WTC11 (cell line): ENCODE measurements around the gene SNRPA. TPM values are rescaled to one million over a fixed set of nuclear protein-coding genes. Genes with fewer than 3 reads are reported as not detected.

ENCODE experiments used
- ATAC-seq: fragments of 200-7000 bp; cut with Tn5 transposase; 2 replicates; pipeline ENCODE4 v1.10.0; 2021; ENCODE audit warnings: mild to moderate bottlenecking, moderate library complexity
- CTCF ChIA-PET: fragments of 300-600 bp; sonication (Branson Sonifier 250); formaldehyde crosslinking; loops from one replicate; lab custom pipeline; 2021; ENCODE audit warnings: antibody characterized with exemption; lab: Charles Lee
- POLR2A ChIA-PET: fragments of 350-600 bp; sonication (Branson Sonifier 250); formaldehyde crosslinking; loops from one replicate; lab custom pipeline; 2021; ENCODE audit warnings: antibody characterized with exemption; lab: Charles Lee
- DNase-seq: peaks from one replicate; pipeline ENCODE4 v3.0.0; 2021; ENCODE audit warnings: low spot score
- H3K27ac Mint-ChIP-seq: 2 replicates; pipeline ENCODE4 v1.8.0; 2021; ENCODE audit warnings: mixed read lengths
- H3K27me3 Mint-ChIP-seq: 2 replicates; pipeline ENCODE4 v1.8.0; 2021; ENCODE audit warnings: low read depth, mild to moderate bottlenecking, moderate library complexity, mixed read lengths
- H3K36me3 Mint-ChIP-seq: 2 replicates; pipeline ENCODE4 v1.8.0; 2021; ENCODE audit warnings: mixed read lengths
- H3K4me1 Mint-ChIP-seq: 2 replicates; pipeline ENCODE4 v1.8.0; 2022; ENCODE audit warnings: mixed read lengths
- H3K4me3 Mint-ChIP-seq: 2 replicates; pipeline ENCODE4 v1.8.0; 2021; ENCODE audit warnings: mild to moderate bottlenecking, moderate library complexity, mixed read lengths
- H3K9me3 Mint-ChIP-seq: 2 replicates; pipeline ENCODE4 v1.8.0; 2021; ENCODE audit warnings: mixed read lengths
- CBFB ChIP-seq: sonication (generic); formaldehyde crosslinking; IDR thresholded peaks from 2 replicates; pipeline ENCODE4 v1.8.1; 2022; ENCODE audit warnings: mild to moderate bottlenecking, low read depth, missing genetic modification reagents
- CDX4 ChIP-seq: fragments of 250-450 bp; sonication (Bioruptor Pico); IDR thresholded peaks from 2 replicates; pipeline ENCODE4 v1.9.0; 2021; ENCODE audit warnings: moderate library complexity, mild to moderate bottlenecking, inconsistent platforms, borderline replicate concordance
- CTCF ChIP-seq: fragments of 200-600 bp; IDR thresholded peaks from 2 replicates; pipeline ENCODE4 v1.8.0; 2022; ENCODE audit warnings: antibody characterized with exemption
- E2F4 ChIP-seq: sonication (generic); formaldehyde crosslinking; IDR thresholded peaks from 2 replicates; pipeline ENCODE4 v1.8.1; 2022; ENCODE audit warnings: low read depth, mild to moderate bottlenecking, moderate library complexity, missing genetic modification reagents, borderline replicate concordance
- ERG ChIP-seq: fragments of 250-450 bp; sonication (Bioruptor Pico); IDR thresholded peaks from 2 replicates; pipeline ENCODE4 v1.8.0; 2021; ENCODE audit warnings: mild to moderate bottlenecking
- HMGA2 ChIP-seq: fragments of 250-450 bp; sonication (Bioruptor Pico); IDR thresholded peaks from 2 replicates; pipeline ENCODE4 v1.4.0; 2021; ENCODE audit warnings: mild to moderate bottlenecking, moderate library complexity
- MYBL2 ChIP-seq: sonication (generic); formaldehyde crosslinking; IDR thresholded peaks from 2 replicates; pipeline ENCODE4 v1.8.1; 2023; ENCODE audit warnings: mild to moderate bottlenecking, moderate library complexity, missing genetic modification reagents
- NR3C1 ChIP-seq: sonication (generic); formaldehyde crosslinking; conservative IDR thresholded peaks from 2 replicates; pipeline ENCODE4 v1.8.1; 2023; ENCODE audit warnings: low read depth, mild to moderate bottlenecking, missing genetic modification reagents
- TCF7 ChIP-seq: sonication (generic); formaldehyde crosslinking; IDR thresholded peaks from 2 replicates; pipeline ENCODE4 v1.8.0; 2022; ENCODE audit warnings: mild to moderate bottlenecking, low read depth, missing genetic modification reagents, moderate library complexity
- TEAD1 ChIP-seq: sonication (generic); formaldehyde crosslinking; IDR thresholded peaks from 2 replicates; pipeline ENCODE4 v1.8.0; 2022; ENCODE audit warnings: mild to moderate bottlenecking, missing genetic modification reagents
- ZBTB21 ChIP-seq: sonication (generic); formaldehyde crosslinking; IDR thresholded peaks from 2 replicates; pipeline ENCODE4 v1.8.1; 2023; ENCODE audit warnings: mild to moderate bottlenecking, missing genetic modification reagents, borderline replicate concordance
- ZNF232 ChIP-seq: sonication (generic); formaldehyde crosslinking; IDR thresholded peaks from 2 replicates; pipeline ENCODE4 v1.8.0; 2022; ENCODE audit warnings: mild to moderate bottlenecking, missing genetic modification reagents
- ZNF425 ChIP-seq: fragments of 250-450 bp; sonication (Bioruptor Pico); conservative IDR thresholded peaks from 2 replicates; pipeline ENCODE4 v1.9.0; 2021; ENCODE audit warnings: mild to moderate bottlenecking
- ZNF671 ChIP-seq: fragments of 250-450 bp; sonication (Bioruptor Pico); IDR thresholded peaks from 2 replicates; pipeline ENCODE4 v1.8.0; 2021; ENCODE audit warnings: mild to moderate bottlenecking
- total RNA-seq: library from RNA; stranded (reverse); gene quantifications from 3 replicates; pipeline ENCODE4 v1.2.3, GENCODE V29; 2021
- TF ChIP-seq, protein P1 (sequence below): sonication (generic); formaldehyde crosslinking; IDR thresholded peaks from 2 replicates; pipeline ENCODE4 v1.8.0; 2023; ENCODE audit warnings: missing genetic modification reagents, mild to moderate bottlenecking, borderline replicate concordance
- TF ChIP-seq, protein P2 (sequence below): sonication (generic); formaldehyde crosslinking; conservative IDR thresholded peaks from 2 replicates; pipeline ENCODE4 v1.8.1; 2023; ENCODE audit warnings: mild to moderate bottlenecking, low read depth, missing genetic modification reagents, moderate library complexity
- TF ChIP-seq, protein P3 (sequence below): fragments of 250-450 bp; sonication (Bioruptor Pico); IDR thresholded peaks from 2 replicates; pipeline ENCODE4 v1.9.0; 2021; ENCODE audit warnings: mild to moderate bottlenecking, borderline replicate concordance

Gene SNRPA
- total RNA-seq, 1 experiment from 2014 or later = 227 TPM

DNA sequence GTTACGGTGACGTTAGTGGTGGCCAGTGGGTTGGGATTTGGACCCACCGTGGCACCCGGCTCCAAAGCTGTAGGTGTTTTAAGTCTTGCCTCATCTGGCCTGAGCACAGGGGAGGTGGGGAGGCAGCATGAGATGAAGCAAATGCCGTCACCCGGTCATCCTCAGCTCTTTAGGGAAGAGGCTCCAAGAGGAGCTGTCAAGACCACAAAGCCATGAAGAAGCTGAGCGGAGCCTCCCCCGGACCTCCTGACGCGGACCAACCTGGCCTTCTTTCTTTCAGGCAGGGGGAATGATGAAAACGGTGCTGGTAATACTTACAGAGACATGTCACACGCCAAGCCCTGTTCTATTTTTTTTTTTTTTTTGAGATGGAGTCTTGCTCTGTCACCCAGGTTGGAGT lies 8.1 kb upstream of the SNRPA start (continued):
- TF ChIP-seq, protein P1, sequence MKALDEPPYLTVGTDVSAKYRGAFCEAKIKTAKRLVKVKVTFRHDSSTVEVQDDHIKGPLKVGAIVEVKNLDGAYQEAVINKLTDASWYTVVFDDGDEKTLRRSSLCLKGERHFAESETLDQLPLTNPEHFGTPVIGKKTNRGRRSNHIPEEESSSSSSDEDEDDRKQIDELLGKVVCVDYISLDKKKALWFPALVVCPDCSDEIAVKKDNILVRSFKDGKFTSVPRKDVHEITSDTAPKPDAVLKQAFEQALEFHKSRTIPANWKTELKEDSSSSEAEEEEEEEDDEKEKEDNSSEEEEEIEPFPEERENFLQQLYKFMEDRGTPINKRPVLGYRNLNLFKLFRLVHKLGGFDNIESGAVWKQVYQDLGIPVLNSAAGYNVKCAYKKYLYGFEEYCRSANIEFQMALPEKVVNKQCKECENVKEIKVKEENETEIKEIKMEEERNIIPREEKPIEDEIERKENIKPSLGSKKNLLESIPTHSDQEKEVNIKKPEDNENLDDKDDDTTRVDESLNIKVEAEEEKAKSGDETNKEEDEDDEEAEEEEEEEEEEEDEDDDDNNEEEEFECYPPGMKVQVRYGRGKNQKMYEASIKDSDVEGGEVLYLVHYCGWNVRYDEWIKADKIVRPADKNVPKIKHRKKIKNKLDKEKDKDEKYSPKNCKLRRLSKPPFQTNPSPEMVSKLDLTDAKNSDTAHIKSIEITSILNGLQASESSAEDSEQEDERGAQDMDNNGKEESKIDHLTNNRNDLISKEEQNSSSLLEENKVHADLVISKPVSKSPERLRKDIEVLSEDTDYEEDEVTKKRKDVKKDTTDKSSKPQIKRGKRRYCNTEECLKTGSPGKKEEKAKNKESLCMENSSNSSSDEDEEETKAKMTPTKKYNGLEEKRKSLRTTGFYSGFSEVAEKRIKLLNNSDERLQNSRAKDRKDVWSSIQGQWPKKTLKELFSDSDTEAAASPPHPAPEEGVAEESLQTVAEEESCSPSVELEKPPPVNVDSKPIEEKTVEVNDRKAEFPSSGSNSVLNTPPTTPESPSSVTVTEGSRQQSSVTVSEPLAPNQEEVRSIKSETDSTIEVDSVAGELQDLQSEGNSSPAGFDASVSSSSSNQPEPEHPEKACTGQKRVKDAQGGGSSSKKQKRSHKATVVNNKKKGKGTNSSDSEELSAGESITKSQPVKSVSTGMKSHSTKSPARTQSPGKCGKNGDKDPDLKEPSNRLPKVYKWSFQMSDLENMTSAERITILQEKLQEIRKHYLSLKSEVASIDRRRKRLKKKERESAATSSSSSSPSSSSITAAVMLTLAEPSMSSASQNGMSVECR (CRISPR knock-in tag) = no peak
- no peak for TF ChIP-seq CTCF
- TF ChIP-seq MYBL2 (CRISPR knock-in tag) = no peak
- no peak for TF ChIP-seq E2F4
- TF ChIP-seq TCF7 (CRISPR knock-in tag) = no peak
- no peak for TF ChIP-seq HMGA2 (CRISPR knock-in tag)
- TF ChIP-seq ZNF671 (CRISPR knock-in tag) = no peak
- no peak for TF ChIP-seq NR3C1 (CRISPR knock-in tag)

- H3K9me3 Mint-ChIP-seq = no peaks in the 10 kb centered on the region
- ChIA-PET POLR2A (no interaction called here), CTCF (interaction anchor here (0.8 to 4.3 kb wide), 7 partner anchors 11 to 81 kb away, joined by 4 to 27 read pairs (median 11); partner anchors contain the start of genes EGLN2 and RAB4B)
- H3K4me1 Mint-ChIP-seq = peaks cover 17% of the 10 kb centered on the region
- no peaks in the 10 kb centered on the region for H3K27me3 Mint-ChIP-seq
- H3K36me3 Mint-ChIP-seq = peaks cover 7% of the 10 kb centered on the region
- H3K4me3 Mint-ChIP-seq = no peak overlapping the region
- ATAC-seq (no peak), DNase-seq (no peak)
- no peak overlapping the region; the same call in 1 of the 2 replicates for H3K27ac Mint-ChIP-seq
- TF ChIP-seq ZNF232 = no peak
- TF ChIP-seq, protein P2, sequence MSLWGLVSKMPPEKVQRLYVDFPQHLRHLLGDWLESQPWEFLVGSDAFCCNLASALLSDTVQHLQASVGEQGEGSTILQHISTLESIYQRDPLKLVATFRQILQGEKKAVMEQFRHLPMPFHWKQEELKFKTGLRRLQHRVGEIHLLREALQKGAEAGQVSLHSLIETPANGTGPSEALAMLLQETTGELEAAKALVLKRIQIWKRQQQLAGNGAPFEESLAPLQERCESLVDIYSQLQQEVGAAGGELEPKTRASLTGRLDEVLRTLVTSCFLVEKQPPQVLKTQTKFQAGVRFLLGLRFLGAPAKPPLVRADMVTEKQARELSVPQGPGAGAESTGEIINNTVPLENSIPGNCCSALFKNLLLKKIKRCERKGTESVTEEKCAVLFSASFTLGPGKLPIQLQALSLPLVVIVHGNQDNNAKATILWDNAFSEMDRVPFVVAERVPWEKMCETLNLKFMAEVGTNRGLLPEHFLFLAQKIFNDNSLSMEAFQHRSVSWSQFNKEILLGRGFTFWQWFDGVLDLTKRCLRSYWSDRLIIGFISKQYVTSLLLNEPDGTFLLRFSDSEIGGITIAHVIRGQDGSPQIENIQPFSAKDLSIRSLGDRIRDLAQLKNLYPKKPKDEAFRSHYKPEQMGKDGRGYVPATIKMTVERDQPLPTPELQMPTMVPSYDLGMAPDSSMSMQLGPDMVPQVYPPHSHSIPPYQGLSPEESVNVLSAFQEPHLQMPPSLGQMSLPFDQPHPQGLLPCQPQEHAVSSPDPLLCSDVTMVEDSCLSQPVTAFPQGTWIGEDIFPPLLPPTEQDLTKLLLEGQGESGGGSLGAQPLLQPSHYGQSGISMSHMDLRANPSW (CRISPR knock-in tag) = no peak
- TF ChIP-seq ERG = no peak
- TF ChIP-seq ZBTB21 (CRISPR knock-in tag) = no peak
- TF ChIP-seq CBFB (CRISPR knock-in tag) = no peak
- no peak for TF ChIP-seq ZNF425 (CRISPR knock-in tag)
- TF ChIP-seq CDX4 (CRISPR knock-in tag) = no peak
- no peak for TF ChIP-seq TEAD1 (CRISPR knock-in tag)
- TF ChIP-seq, protein P3, sequence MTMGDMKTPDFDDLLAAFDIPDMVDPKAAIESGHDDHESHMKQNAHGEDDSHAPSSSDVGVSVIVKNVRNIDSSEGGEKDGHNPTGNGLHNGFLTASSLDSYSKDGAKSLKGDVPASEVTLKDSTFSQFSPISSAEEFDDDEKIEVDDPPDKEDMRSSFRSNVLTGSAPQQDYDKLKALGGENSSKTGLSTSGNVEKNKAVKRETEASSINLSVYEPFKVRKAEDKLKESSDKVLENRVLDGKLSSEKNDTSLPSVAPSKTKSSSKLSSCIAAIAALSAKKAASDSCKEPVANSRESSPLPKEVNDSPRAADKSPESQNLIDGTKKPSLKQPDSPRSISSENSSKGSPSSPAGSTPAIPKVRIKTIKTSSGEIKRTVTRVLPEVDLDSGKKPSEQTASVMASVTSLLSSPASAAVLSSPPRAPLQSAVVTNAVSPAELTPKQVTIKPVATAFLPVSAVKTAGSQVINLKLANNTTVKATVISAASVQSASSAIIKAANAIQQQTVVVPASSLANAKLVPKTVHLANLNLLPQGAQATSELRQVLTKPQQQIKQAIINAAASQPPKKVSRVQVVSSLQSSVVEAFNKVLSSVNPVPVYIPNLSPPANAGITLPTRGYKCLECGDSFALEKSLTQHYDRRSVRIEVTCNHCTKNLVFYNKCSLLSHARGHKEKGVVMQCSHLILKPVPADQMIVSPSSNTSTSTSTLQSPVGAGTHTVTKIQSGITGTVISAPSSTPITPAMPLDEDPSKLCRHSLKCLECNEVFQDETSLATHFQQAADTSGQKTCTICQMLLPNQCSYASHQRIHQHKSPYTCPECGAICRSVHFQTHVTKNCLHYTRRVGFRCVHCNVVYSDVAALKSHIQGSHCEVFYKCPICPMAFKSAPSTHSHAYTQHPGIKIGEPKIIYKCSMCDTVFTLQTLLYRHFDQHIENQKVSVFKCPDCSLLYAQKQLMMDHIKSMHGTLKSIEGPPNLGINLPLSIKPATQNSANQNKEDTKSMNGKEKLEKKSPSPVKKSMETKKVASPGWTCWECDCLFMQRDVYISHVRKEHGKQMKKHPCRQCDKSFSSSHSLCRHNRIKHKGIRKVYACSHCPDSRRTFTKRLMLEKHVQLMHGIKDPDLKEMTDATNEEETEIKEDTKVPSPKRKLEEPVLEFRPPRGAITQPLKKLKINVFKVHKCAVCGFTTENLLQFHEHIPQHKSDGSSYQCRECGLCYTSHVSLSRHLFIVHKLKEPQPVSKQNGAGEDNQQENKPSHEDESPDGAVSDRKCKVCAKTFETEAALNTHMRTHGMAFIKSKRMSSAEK (CRISPR knock-in tag) = no peak
These were observed 7.1 kb upstream of the SNRPA start for GRCh38 chr19:40743926-40744325.
